SIG-M5 treated with dmso at 0.1 percent for 504 hours (cell line): ENCODE results near the gene FBXO17.

Source experiments
- DNase-seq: peaks from one replicate; lab custom pipeline; 2025; ENCODE audit not compliant: unreplicated experiment; lab: John Stamatoyannopoulos, UW

FBXO17 gene

DNA sequence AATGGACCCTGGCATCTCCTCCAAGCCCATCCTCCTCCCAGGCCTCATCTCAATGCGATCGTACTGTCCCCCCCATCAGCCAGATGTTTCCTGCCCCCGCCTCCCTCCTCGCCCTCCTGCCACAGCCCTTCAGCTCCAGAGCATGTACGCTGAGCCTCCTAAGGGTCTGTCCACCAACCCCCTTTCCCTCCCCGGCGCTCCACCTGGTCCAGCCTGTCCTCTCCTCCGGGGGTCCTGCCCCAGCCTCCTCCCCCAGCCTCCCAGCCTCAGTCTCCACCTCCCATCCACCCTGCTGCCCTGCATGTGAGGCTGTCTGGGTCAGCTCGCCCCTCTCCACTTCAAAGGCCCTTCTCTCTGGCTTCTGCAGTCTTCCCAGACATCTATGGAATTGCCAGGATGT, 80.6 kb downstream of the FBXO17 start:
- DNase-seq = no peak

DNA sequence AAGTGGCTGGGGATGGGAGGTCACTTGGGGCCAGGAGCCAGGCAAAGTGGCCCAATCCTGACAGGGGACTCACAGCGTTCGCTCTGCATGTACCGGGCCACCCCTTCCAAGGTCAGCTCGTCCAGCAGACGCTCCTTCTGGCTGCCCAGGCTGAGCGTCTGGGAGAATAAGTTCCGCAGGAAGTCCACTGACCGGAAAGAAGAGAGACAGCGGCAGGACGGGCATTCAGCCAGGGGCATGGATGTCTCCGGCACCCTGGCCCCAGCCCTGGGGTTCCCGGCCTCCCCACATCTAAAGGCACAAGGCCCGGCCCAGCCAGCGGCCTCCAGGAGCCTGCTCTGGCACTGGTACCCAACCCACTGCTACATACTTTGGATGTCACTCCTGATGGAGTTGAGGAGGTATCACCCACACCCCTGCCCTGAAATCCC, 82.2 kb downstream of the FBXO17 start:
- DNase-seq = no peak

- no peak for DNase-seq
Measured at GRCh38 chr19:38892841-38893240, 82.7 kb downstream of the FBXO17 start.

GRCh38 chr19:38891771-38892170, 83.8 kb downstream of the FBXO17 start:
- no peak for DNase-seq
